ENCODE measurements around the gene OR6C75.
"Not testable (repeated sequence)": the region's sequence is repeated elsewhere in the genome, so short reads cannot be mapped to it uniquely, and the experiment has no call there.

The OR6C75 gene

DNA sequence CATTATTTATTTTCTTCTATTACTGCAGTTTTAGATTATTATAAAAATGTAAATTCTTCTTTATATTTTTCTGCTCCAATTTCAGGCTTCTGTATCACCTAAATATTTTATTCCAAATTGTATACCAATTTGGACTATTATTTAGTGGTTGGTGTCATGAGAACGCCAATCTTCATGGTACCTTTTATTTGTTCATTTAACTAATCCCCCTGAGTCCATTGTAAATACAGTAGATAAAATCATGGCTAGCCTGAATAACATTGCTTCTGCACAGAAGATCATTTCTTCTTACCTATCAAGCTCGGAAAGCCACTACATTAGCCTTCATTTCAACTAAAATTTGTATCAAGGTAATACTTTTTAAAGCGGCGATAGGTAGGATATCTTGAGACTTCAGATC lies at the start of gene OR6C75:
Gene OR6C75 (plus strand): TSS at position 301 of the 400 bp plus-strand sequence. CDS start 2,136 bp downstream, outside the sequence.
- DNase-seq (no peak), ATAC-seq (no peak)

DNA sequence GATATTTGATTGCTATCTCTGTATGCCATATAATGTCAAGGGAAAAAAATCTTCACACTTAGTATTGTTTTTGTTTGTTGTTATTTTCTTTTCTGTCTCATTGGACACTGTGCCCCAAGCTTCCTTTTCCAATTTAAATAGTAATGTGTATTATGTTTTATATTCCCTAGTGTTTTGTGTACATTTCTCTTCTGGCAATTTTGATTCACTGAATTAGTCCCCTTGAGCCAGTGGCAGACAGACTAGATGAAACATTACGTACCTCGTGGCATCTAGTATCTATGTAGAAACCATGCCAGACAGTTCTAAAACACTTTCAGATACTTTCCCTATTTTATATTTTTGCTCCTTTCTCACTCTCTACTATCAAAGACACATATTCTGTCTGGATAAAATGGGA lies 48.7 kb upstream of the OR6C75 start, which contains the start of gene OR6C1:
Gene OR6C1 (plus strand): TSS at position 301 of the 400 bp plus-strand sequence. CDS start 6,257 bp downstream, outside the sequence.
- ATAC-seq (no peak), DNase-seq (no peak)

- DNase-seq (no peak), ATAC-seq (no peak)
Observed at GRCh38 chr12:55320201-55320600, 42.6 kb upstream of the OR6C75 start.

GRCh38 chr12:55325801-55326200 lies 37.0 kb upstream of the OR6C75 start:
- not testable (repeated sequence) for DNase-seq, ATAC-seq

- DNase-seq (no peak), ATAC-seq (no peak)
Observed at GRCh38 chr12:55330446-55330845, 32.3 kb upstream of the OR6C75 start, which contains the start of gene OR6C3. OR6C3 (plus strand) TSS chr12:55330746; CDS start chr12:55331701, 955 bp downstream.

GRCh38 chr12:55336002-55336401 lies 26.8 kb upstream of the OR6C75 start:
- ATAC-seq (no peak), DNase-seq (no peak)

GRCh38 chr12:55355338-55355737 lies 7.4 kb upstream of the OR6C75 start:
- ATAC-seq, DNase-seq: not testable (repeated sequence)

GRCh38 chr12:55365086-55365485 lies 2.3 kb downstream of the OR6C75 start:
- DNase-seq (no peak), ATAC-seq (no peak)

GRCh38 chr12:55372521-55372920 lies 9.7 kb downstream of the OR6C75 start:
- DNase-seq: no peak
- no peak for ATAC-seq

DNA sequence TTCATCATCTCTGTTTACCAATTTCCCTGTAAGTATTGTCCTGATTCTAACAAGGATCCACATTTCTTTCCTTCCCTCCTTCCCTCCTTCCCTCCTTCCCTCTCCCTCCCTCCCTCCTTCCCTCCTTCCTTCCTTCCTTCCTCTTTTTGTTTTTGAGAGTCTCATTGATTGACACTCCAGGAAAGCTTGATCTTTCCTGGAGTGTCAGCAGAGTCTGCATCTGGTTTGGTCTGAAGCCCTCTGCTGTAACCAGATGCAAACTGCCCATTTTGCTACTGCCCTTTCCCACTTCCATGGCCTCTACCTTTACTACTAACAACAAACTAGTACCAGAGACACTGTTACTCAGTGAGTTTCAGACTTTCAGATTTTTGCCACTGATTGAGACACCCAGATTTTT lies 23.1 kb downstream of the OR6C75 start:
- no peak for ATAC-seq
- DNase-seq: no peak

GRCh38 chr12:55392032-55392795 lies 29.4 kb downstream of the OR6C75 start:
- ATAC-seq (no peak), DNase-seq (no peak)

GRCh38 chr12:55396326-55396725 lies 33.6 kb downstream of the OR6C75 start:
- no peak for ATAC-seq
- no peak for DNase-seq

DNA sequence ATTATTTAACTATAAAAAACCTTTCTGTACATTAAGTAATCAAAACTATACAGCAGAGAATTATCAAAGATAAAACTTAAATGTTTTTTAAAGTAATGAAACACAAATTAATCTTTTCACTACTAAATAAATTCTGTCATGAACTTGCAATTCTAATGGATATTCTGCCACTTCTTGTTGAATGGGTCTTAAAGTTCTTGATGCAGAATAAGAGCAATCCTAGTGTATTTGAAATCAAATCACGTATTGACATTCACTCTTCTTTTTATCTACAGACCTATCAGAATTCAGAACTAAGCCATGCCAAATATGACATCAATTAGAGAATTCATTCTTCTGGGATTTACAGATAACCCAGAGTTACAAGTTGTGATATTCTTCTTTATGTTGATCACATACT lies 37.5 kb downstream of the OR6C75 start, which contains the start of gene OR6C65:
Gene OR6C65 (plus strand): TSS at position 301 of the 400 bp plus-strand sequence. CDS start 0 bp downstream, at position 301.
- DNase-seq: no peak
- ATAC-seq: no peak

DNA sequence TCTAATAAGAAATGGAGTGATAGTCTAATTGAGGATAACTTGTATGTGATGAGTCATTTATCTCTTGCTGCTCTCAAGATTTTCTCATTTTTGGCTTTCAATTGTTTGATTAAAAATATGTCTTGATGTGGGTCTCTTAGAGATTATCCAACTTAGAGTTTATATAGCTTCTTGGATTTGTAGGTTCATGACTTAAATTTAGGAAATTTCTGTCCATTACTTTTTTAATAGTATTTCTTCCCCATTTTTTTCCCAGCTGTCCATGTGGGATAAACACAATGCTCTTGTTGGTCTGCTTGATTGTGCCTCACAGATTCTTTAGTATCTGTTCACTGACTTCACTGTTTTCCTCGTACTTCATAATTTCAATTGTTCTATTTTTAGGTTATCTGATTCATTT lies 45.1 kb downstream of the OR6C75 start:
- no peak for DNase-seq
- ATAC-seq: no peak

- not testable (repeated sequence) for DNase-seq, ATAC-seq
Observed at GRCh38 chr12:55409133-55409532, 46.4 kb downstream of the OR6C75 start.

- ATAC-seq, DNase-seq: not testable (repeated sequence)
Observed at GRCh38 chr12:55412138-55412537, 49.4 kb downstream of the OR6C75 start.

GRCh38 chr12:55413498-55414388 lies 51.0 kb downstream of the OR6C75 start:
- not testable (repeated sequence) for ATAC-seq, DNase-seq

- not testable (repeated sequence) for ATAC-seq, DNase-seq
Observed at GRCh38 chr12:55414396-55414823, 51.6 kb downstream of the OR6C75 start.

GRCh38 chr12:55414889-55415288 lies 52.1 kb downstream of the OR6C75 start:
- ATAC-seq: not testable (repeated sequence)

GRCh38 chr12:55416961-55417360 lies 54.2 kb downstream of the OR6C75 start:
- no peak for ATAC-seq
- DNase-seq: no peak

More at GRCh38 chr12:55414889-55415288, 52.1 kb downstream of the OR6C75 start:
- DNase-seq: not testable (repeated sequence)

All from stimulated activated naive CD8-positive, alpha-beta T cell treated with anti-CD3 and anti-CD28 coated beads, Interleukin-15, Interleukin-2, amounts not matched to agents 100 U/mL and 50 U/mL, for 24 hours (primary cell).